DND-41 (cell line): Measurements from ENCODE around the gene FGF12.

Experiments used
- ATAC-seq: fragments of 200-7000 bp; cut with Tn5 transposase; 3 replicates; pipeline ENCODE4 v1.9.1; 2021; ENCODE audit warnings: low read depth; ENCODE audit not compliant: insufficient read depth
- DNase-seq: peaks from one replicate; pipeline ENCODE4 v3.0.0-alpha.2; 2020
- H2AFZ ChIP-seq: 2 replicates; pipeline ENCODE4 v1.6.0; 2012; ENCODE audit warnings: low read depth, low read length
- H3K27ac ChIP-seq: 2 replicates; pipeline ENCODE4 v1.5.1; 2012; ENCODE audit warnings: low read length, inconsistent platforms
- H3K27me3 ChIP-seq: fragments of 200-600 bp; sonication (generic); 2 replicates; pipeline ENCODE4 v1.6.0; 2012; ENCODE audit warnings: low read length, mild to moderate bottlenecking, inconsistent platforms; ENCODE audit not compliant: insufficient read depth, poor library complexity
- H3K36me3 ChIP-seq: 2 replicates; pipeline ENCODE4 v1.5.1; 2012; ENCODE audit warnings: low read length, inconsistent platforms; ENCODE audit not compliant: insufficient read depth
- H3K4me1 ChIP-seq: 2 replicates; pipeline ENCODE4 v1.5.1; 2012; ENCODE audit warnings: mild to moderate bottlenecking, low read length; ENCODE audit not compliant: insufficient read depth
- H3K4me2 ChIP-seq: 2 replicates; pipeline ENCODE4 v1.6.0; 2012; ENCODE audit warnings: mild to moderate bottlenecking, moderate library complexity, low read length, inconsistent platforms; ENCODE audit not compliant: insufficient read depth
- H3K4me3 ChIP-seq, 2 experiments: fragments of 200-600 bp in 1 of 2; shearing (Covaris generic) in 1 of 2; 2 replicates each; pipeline ENCODE4 v1.5.1; 2012 to 2016; ENCODE audit warnings: inconsistent platforms in 2 of 2, low read length in 2 of 2, mild to moderate bottlenecking in 2 of 2, low read depth in 1 of 2, moderate library complexity in 1 of 2
- H3K79me2 ChIP-seq: 2 replicates; pipeline ENCODE4 v1.6.0; 2012; ENCODE audit warnings: low read length, inconsistent platforms; ENCODE audit not compliant: insufficient read depth
- H3K9ac ChIP-seq: 2 replicates; pipeline ENCODE4 v1.6.0; 2012; ENCODE audit warnings: low read depth, mild to moderate bottlenecking, inconsistent platforms, low read length, moderate library complexity
- H3K9me3 ChIP-seq: 2 replicates; pipeline ENCODE4 v1.5.1; 2012; ENCODE audit warnings: low read length, moderate library complexity, mild to moderate bottlenecking, inconsistent platforms; ENCODE audit not compliant: insufficient read depth, severe bottlenecking
- H4K20me1 ChIP-seq: 2 replicates; pipeline ENCODE4 v1.6.0; 2012; ENCODE audit warnings: low read length; ENCODE audit not compliant: insufficient read depth
- CTCF ChIP-seq: IDR thresholded peaks from 2 replicates; pipeline ENCODE4 v1.5.1; 2012; ENCODE audit warnings: borderline replicate concordance, low read length, moderate library complexity, mild to moderate bottlenecking; ENCODE audit not compliant: poor library complexity, severe bottlenecking; ENCODE audit errors: extremely low read depth
- EZH2 ChIP-seq: IDR thresholded peaks from 3 replicates; pipeline ENCODE4 v1.6.1; 2012; ENCODE audit warnings: borderline replicate concordance, low read depth, mild to moderate bottlenecking, moderate library complexity, low read length, inconsistent platforms; ENCODE audit not compliant: severe bottlenecking

FGF12 gene

GRCh38 chr3:192597913-192598312, 129.4 kb downstream of the FGF12 start:
- no peak for ATAC-seq
- Histone ChIP-seq H2AFZ (no peak overlapping the region), H3K36me3 (no peaks in the 10 kb centered on the region), H3K4me3 (no peak overlapping the region), H3K4me2 (no peak overlapping the region), H3K27ac (no peak overlapping the region), H3K9ac (no peak overlapping the region), H3K27me3 (no peaks in the 10 kb centered on the region), H4K20me1 (no peaks in the 10 kb centered on the region), H3K79me2 (no peaks in the 10 kb centered on the region), H3K4me1 (no peaks in the 10 kb centered on the region), H3K9me3 (no peaks in the 10 kb centered on the region)
- no peak for DNase-seq
- TF ChIP-seq CTCF (no peak), EZH2 (no peak)

- Histone ChIP-seq H3K36me3 (no peaks in the 10 kb centered on the region), H3K27ac (no peak overlapping the region), H3K4me1 (no peaks in the 10 kb centered on the region), H3K9me3 (no peaks in the 10 kb centered on the region), H4K20me1 (no peaks in the 10 kb centered on the region), H2AFZ (no peak overlapping the region), H3K27me3 (no peaks in the 10 kb centered on the region), H3K4me3 (no peak overlapping the region), H3K9ac (no peak overlapping the region), H3K79me2 (no peaks in the 10 kb centered on the region), H3K4me2 (no peak overlapping the region)
- ATAC-seq (no peak), DNase-seq (no peak)
- TF ChIP-seq CTCF (no peak), EZH2 (no peak)
These were observed 129.8 kb downstream of the FGF12 start for GRCh38 chr3:192597506-192597905.

- TF ChIP-seq CTCF (no peak), EZH2 (no peak)
- Histone ChIP-seq H3K36me3 (no peaks in the 10 kb centered on the region), H3K4me3 (no peak overlapping the region), H4K20me1 (no peaks in the 10 kb centered on the region), H3K4me2 (no peak overlapping the region), H3K27ac (no peak overlapping the region), H3K4me1 (no peaks in the 10 kb centered on the region), H3K9ac (no peak overlapping the region), H3K9me3 (no peaks in the 10 kb centered on the region), H2AFZ (no peak overlapping the region), H3K79me2 (no peaks in the 10 kb centered on the region), H3K27me3 (no peaks in the 10 kb centered on the region)
- DNase-seq, result no peak
- no peak for ATAC-seq
These were observed 148.6 kb downstream of the FGF12 start for GRCh38 chr3:192578729-192579128.

- H3K79me2 ChIP-seq, result no peaks in the 10 kb centered on the region
- no peak overlapping the region for H3K27ac ChIP-seq
- no peaks in the 10 kb centered on the region for H3K9me3 ChIP-seq
- H3K4me2 ChIP-seq, result no peak overlapping the region
- H3K4me1 ChIP-seq, result no peaks in the 10 kb centered on the region
- H3K4me3 ChIP-seq, result no peak overlapping the region
- H4K20me1 ChIP-seq, result no peaks in the 10 kb centered on the region
- no peak overlapping the region for H3K9ac ChIP-seq
- H2AFZ ChIP-seq, result no peak overlapping the region
- no peaks in the 10 kb centered on the region for H3K27me3 ChIP-seq
- no peak for TF ChIP-seq EZH2
- TF ChIP-seq CTCF, result no peak
- H3K36me3 ChIP-seq, result no peaks in the 10 kb centered on the region
- DNase-seq (no peak), ATAC-seq (no peak)
These were observed 149.5 kb downstream of the FGF12 start for GRCh38 chr3:192577811-192578210.
